Neural crest cell (in vitro differentiated cells): ENCODE results near the gene COL23A1. TPM values are rescaled to one million over a fixed set of nuclear protein-coding genes. Genes with fewer than 3 reads are reported as not detected.

Source experiments
- DNase-seq: peaks from one replicate; pipeline ENCODE4 v3.0.0; 2021; ENCODE audit warnings: low read depth, mixed read lengths, low spot score
- H3K27ac Mint-ChIP-seq: one replicate; pipeline ENCODE4 v1.8.0; 2021; ENCODE audit warnings: mild to moderate bottlenecking, mixed read lengths; ENCODE audit not compliant: unreplicated experiment
- H3K27me3 Mint-ChIP-seq: 2 replicates; pipeline ENCODE4 v1.8.0; 2021; ENCODE audit warnings: low read depth, mild to moderate bottlenecking, mixed read lengths
- H3K36me3 Mint-ChIP-seq: 2 replicates; pipeline ENCODE4 v1.8.0; 2021; ENCODE audit warnings: low read depth, mild to moderate bottlenecking, mixed read lengths
- H3K4me1 Mint-ChIP-seq: 2 replicates; pipeline ENCODE4 v1.8.0; 2021; ENCODE audit warnings: mixed read lengths
- H3K4me3 Mint-ChIP-seq: one replicate; pipeline ENCODE4 v1.8.0; 2021; ENCODE audit warnings: mild to moderate bottlenecking, mixed read lengths
- H3K9me3 Mint-ChIP-seq: 2 replicates; pipeline ENCODE4 v1.8.0; 2021; ENCODE audit warnings: mixed read lengths
- CTCF ChIP-seq: fragments of 200-600 bp; sonication (generic); conservative IDR thresholded peaks from 2 replicates; pipeline ENCODE4 v1.5.0; 2021; ENCODE audit warnings: antibody characterized with exemption, mild to moderate bottlenecking
- total RNA-seq: library from RNA; stranded (reverse); gene quantifications from 2 replicates; pipeline ENCODE4 v1.2.1, GENCODE V29; 2021

COL23A1 gene
- total RNA-seq, 1 donor from 2014 or later, result 33.7 TPM

- H3K4me3 Mint-ChIP-seq, result no peak overlapping the region
- H3K4me1 Mint-ChIP-seq, result peaks cover 68% of the 10 kb centered on the region
- no peaks in the 10 kb centered on the region for H3K27me3 Mint-ChIP-seq
- H3K9me3 Mint-ChIP-seq, result peaks cover 8% of the 10 kb centered on the region
- H3K36me3 Mint-ChIP-seq, result peaks cover 8% of the 10 kb centered on the region
- H3K27ac Mint-ChIP-seq, result no peak overlapping the region
- no peak for DNase-seq
- no peak for TF ChIP-seq CTCF
These were observed 221.4 kb downstream of the COL23A1 start for GRCh38 chr5:178368716-178369300.

DNA sequence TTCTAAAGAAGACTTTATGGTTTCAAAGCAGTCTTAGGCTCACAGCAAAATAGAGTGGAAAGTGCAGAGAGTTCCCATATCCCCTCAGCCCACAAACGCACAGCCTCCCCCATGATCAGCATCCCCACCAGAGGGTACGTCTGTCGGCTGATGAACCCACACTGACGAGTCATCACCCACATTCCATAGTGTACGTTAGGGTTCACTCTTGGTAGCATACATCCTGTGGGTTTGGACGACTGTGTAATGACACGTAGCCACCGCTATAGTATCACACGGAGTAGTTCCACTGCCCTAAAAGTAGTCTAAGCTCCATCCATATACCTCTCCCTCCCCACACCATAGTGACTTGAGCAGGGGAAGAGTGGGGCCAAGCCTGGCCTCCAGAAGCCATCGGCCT is 221.9 kb downstream of the COL23A1 start:
- Mint-ChIP-seq H3K4me3 (peak overlapping the region; percentile 31), H3K27me3 (no peaks in the 10 kb centered on the region), H3K36me3 (peaks cover 8% of the 10 kb centered on the region), H3K9me3 (peaks cover 8% of the 10 kb centered on the region), H3K4me1 (peaks cover 71% of the 10 kb centered on the region), H3K27ac (peak overlapping the region; percentile 73)
- no peak for DNase-seq
- no peak for TF ChIP-seq CTCF

GRCh38 chr5:178367736-178368120 is 222.5 kb downstream of the COL23A1 start:
- H3K36me3 Mint-ChIP-seq, result peaks cover 8% of the 10 kb centered on the region
- H3K9me3 Mint-ChIP-seq, result peaks cover 8% of the 10 kb centered on the region
- H3K4me3 Mint-ChIP-seq, result peak overlapping the region; percentile 31
- no peak for TF ChIP-seq CTCF
- no peak for DNase-seq
- H3K27ac Mint-ChIP-seq, result peak overlapping the region; percentile 73
- peaks cover 75% of the 10 kb centered on the region for H3K4me1 Mint-ChIP-seq
- no peaks in the 10 kb centered on the region for H3K27me3 Mint-ChIP-seq

GRCh38 chr5:178366998-178367735 is 223.0 kb downstream of the COL23A1 start:
- Mint-ChIP-seq H3K27ac (peak overlapping the region; percentile 54), H3K9me3 (peaks cover 8% of the 10 kb centered on the region), H3K36me3 (peaks cover 8% of the 10 kb centered on the region), H3K4me1 (peaks cover 76% of the 10 kb centered on the region), H3K4me3 (peak overlapping the region; percentile 31), H3K27me3 (no peaks in the 10 kb centered on the region)
- TF ChIP-seq CTCF, result no peak
- no peak for DNase-seq

GRCh38 chr5:178365501-178366440 is 224.4 kb downstream of the COL23A1 start:
- H3K27me3 Mint-ChIP-seq, result no peaks in the 10 kb centered on the region
- TF ChIP-seq CTCF, result no peak
- H3K4me3 Mint-ChIP-seq, result no peak overlapping the region
- no peak for DNase-seq
- H3K9me3 Mint-ChIP-seq, result peaks cover 7% of the 10 kb centered on the region
- peaks cover 7% of the 10 kb centered on the region for H3K36me3 Mint-ChIP-seq
- H3K27ac Mint-ChIP-seq, result peak overlapping the region; percentile 62
- peaks cover 74% of the 10 kb centered on the region for H3K4me1 Mint-ChIP-seq
